Activated naive CD4-positive, alpha-beta T cell treated with anti-CD3 and anti-CD28 coated beads, Interleukin-2, amount 10 ng/mL, durations not matched to agents 7 days and 5 days (primary cell): ENCODE measurements around the gene SLC6A20.

ENCODE experiments used
- CTCF ChIA-PET: fragments of 350-600 bp; sonication (Branson Sonifier 250); formaldehyde crosslinking; loops from one replicate; lab custom pipeline; 2021; ENCODE audit warnings: antibody characterized with exemption; lab: Charles Lee
- DNase-seq: peaks from one replicate; pipeline ENCODE4 v3.0.0-alpha.2; 2020
- H3K27ac Mint-ChIP-seq: one replicate; pipeline ENCODE4 v1.8.0; 2021; ENCODE audit warnings: mild to moderate bottlenecking, moderate library complexity, mixed read lengths
- H3K27me3 Mint-ChIP-seq: one replicate; pipeline ENCODE4 v1.8.0; 2021; ENCODE audit warnings: mild to moderate bottlenecking, mixed read lengths
- H3K36me3 Mint-ChIP-seq: one replicate; pipeline ENCODE4 v1.8.0; 2021; ENCODE audit warnings: mixed read lengths
- H3K4me1 Mint-ChIP-seq: one replicate; pipeline ENCODE4 v1.8.0; 2021; ENCODE audit warnings: mixed read lengths
- H3K4me3 Mint-ChIP-seq: one replicate; pipeline ENCODE4 v1.8.0; 2021; ENCODE audit warnings: mild to moderate bottlenecking, moderate library complexity, mixed read lengths
- H3K9me3 Mint-ChIP-seq: one replicate; pipeline ENCODE4 v1.8.0; 2021; ENCODE audit warnings: mixed read lengths

The SLC6A20 gene

DNA sequence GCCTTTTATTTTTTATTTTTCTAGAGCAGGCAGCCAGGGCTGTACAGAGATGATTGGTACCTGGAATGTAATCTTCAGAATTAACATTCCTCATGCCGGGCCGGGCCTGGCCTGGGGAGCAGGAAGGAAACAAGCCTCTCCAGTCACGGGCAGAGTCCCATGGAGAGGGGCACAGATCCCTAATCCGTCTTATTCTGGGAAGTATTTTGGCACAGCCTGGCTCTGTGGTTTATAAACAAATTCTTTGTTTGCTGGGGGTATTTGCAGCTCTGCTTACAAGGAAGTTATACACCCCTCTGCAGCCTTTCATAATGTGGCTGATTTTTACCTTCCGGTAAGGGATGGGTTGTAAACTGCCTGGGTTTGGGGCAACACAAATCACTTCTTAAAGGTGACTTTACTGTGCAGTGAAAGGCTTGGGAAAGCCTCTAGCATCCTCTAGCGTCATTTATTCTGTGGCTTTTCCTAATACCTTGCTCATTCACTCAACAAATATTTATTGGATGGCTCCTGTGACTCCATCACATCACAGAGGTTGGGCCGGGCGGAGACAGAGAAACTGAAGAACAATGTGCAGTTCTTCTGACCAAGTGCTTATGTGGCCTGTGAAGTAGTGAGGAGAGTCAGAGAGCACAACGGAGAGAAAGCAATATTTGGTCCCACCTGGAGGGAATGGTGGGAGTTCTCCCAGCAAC, 2.7 kb downstream of the SLC6A20 start:
- Mint-ChIP-seq H3K4me1 (peaks cover 10% of the 10 kb centered on the region), H3K9me3 (peaks cover 9% of the 10 kb centered on the region), H3K36me3 (peaks cover 3% of the 10 kb centered on the region), H3K27me3 (peaks cover 88% of the 10 kb centered on the region), H3K27ac (no peak overlapping the region), H3K4me3 (no peak overlapping the region)
- CTCF ChIA-PET, result no interaction called here
- no peak for DNase-seq

DNA sequence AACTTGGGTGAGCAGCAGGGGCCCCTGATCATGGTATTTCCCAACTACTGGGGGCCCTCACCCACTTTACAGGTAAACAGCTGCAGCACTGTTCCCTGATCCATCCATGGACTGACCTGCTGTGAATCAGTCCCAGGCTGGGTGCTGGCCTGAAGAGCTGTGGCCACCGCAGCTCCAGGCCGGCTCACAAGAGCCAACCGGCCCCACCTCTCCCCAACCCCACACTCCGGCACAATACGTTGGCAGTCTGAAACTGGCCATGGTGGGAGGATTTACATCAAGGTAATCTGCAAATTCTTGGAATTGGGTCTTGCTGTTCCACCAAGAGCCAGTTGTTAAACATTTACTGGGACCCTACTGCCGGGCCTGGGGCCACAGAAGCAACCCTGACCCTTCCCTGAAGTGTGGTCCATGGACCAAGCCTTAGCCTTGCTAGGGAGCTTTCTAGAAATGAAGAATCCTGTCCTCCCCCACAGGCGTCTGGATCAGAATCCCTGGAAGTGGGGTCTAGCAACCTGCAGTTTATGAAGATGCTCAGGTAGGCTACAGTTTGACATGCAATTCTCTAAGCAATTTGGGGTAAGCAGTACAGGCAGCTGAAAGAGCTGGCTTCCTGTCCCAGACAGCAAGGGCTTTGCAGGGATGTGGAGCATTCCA, 3.7 kb downstream of the SLC6A20 start:
- Mint-ChIP-seq H3K9me3 (peaks cover 9% of the 10 kb centered on the region), H3K4me1 (peaks cover 10% of the 10 kb centered on the region), H3K27me3 (peaks cover 83% of the 10 kb centered on the region), H3K27ac (no peak overlapping the region), H3K4me3 (no peak overlapping the region), H3K36me3 (peaks cover 3% of the 10 kb centered on the region)
- DNase-seq, result no peak
- CTCF ChIA-PET, result interaction anchor here (0.6 kb wide), 1 partner anchor 283 kb away, joined by 3 read pairs; no protein-coding TSS in a partner anchor

- CTCF ChIA-PET, result no interaction called here
- peaks cover 83% of the 10 kb centered on the region for H3K27me3 Mint-ChIP-seq
Measured at GRCh38 chr3:45792036-45792435, 4.3 kb downstream of the SLC6A20 start.

GRCh38 chr3:45790596-45790995, 5.7 kb downstream of the SLC6A20 start:
- CTCF ChIA-PET, result no interaction called here
- H3K4me3 Mint-ChIP-seq, result no peak overlapping the region
- no peak overlapping the region for H3K27ac Mint-ChIP-seq
- H3K4me1 Mint-ChIP-seq, result peaks cover 4% of the 10 kb centered on the region
- peaks cover 81% of the 10 kb centered on the region for H3K27me3 Mint-ChIP-seq
- H3K9me3 Mint-ChIP-seq, result peaks cover 9% of the 10 kb centered on the region
- H3K36me3 Mint-ChIP-seq, result peaks cover 3% of the 10 kb centered on the region
- DNase-seq, result no peak

More at GRCh38 chr3:45792036-45792435, 4.3 kb downstream of the SLC6A20 start:
- Mint-ChIP-seq H3K27ac (no peak overlapping the region), H3K4me1 (peaks cover 10% of the 10 kb centered on the region), H3K9me3 (peaks cover 9% of the 10 kb centered on the region), H3K36me3 (peaks cover 3% of the 10 kb centered on the region), H3K4me3 (no peak overlapping the region)
- no peak for DNase-seq

DNA sequence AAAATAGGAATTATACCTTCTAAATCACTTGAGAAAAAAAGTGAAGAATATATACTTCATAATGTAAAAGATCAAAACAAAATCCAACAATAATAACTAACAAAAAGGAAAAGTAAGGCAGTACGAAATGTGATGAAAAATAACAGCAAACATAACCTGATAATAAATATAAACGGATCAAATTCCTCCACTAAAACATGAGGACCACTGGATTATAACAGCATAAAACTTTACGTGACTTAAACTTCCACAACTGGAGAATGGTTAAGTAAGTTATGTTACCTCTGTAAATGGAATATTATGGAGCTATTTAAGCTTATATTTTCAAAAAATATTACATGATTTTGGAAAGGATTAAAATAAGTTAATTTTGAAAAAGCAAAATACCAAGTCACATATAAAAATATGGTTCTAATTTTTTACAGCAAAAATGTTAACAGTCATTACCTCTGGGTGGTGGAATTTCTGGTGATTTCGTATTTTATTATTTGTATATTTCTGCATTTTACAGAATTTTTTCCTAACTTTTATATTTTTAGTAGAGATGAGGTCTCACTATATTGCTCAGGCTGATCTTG, 7.0 kb downstream of the SLC6A20 start:
- peaks cover 2% of the 10 kb centered on the region for H3K36me3 Mint-ChIP-seq
- no peak for DNase-seq
- peaks cover 9% of the 10 kb centered on the region for H3K9me3 Mint-ChIP-seq
- no peaks in the 10 kb centered on the region for H3K4me1 Mint-ChIP-seq
- no peak overlapping the region for H3K27ac Mint-ChIP-seq
- no peak overlapping the region for H3K4me3 Mint-ChIP-seq
- CTCF ChIA-PET, result no interaction called here
- H3K27me3 Mint-ChIP-seq, result peaks cover 80% of the 10 kb centered on the region

- no peak for DNase-seq
- peaks cover 62% of the 10 kb centered on the region for H3K27me3 Mint-ChIP-seq
- peaks cover 9% of the 10 kb centered on the region for H3K9me3 Mint-ChIP-seq
- peaks cover 2% of the 10 kb centered on the region for H3K36me3 Mint-ChIP-seq
- H3K27ac Mint-ChIP-seq, result no peak overlapping the region
- no peak overlapping the region for H3K4me3 Mint-ChIP-seq
- no peaks in the 10 kb centered on the region for H3K4me1 Mint-ChIP-seq
- CTCF ChIA-PET, result no interaction called here
Measured at GRCh38 chr3:45787551-45787950, 8.8 kb downstream of the SLC6A20 start.

DNA sequence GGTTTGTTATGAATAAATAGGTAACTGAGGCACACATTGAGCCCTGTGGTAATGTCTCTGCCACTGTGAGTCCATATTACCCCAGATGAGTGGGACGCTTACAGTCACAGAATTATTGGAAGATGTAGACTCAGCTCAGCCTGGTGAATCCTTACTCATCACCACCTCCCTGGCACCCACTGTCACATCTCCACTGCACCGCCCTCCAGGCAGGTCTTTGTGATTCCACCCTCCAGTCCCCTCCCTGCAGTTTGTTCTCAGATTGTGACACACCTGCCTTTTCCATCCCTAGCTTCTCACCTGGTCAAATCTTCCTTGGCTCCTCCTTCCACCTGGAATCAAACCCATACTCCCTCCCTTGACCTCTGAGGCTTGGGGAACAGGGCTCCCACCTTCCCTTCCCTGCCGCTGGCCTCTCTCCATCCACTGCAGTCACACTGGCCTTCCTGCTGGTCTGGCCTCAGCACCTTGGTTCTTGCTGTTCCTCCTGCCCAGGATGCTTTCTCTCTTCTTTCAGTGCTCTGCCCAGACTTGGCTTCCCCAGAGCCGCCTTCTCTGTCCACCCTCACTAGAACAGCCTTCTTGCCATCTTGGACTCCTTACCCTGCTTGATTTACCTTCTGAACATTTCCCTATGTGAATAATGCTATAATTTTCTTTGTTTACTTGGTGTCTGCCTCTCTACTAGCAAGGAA, 9.4 kb downstream of the SLC6A20 start:
- Mint-ChIP-seq H3K4me1 (no peaks in the 10 kb centered on the region), H3K27ac (no peak overlapping the region), H3K4me3 (no peak overlapping the region), H3K36me3 (peaks cover 2% of the 10 kb centered on the region), H3K27me3 (peaks cover 56% of the 10 kb centered on the region), H3K9me3 (peaks cover 9% of the 10 kb centered on the region)
- DNase-seq, result no peak
- CTCF ChIA-PET, result no interaction called here

DNA sequence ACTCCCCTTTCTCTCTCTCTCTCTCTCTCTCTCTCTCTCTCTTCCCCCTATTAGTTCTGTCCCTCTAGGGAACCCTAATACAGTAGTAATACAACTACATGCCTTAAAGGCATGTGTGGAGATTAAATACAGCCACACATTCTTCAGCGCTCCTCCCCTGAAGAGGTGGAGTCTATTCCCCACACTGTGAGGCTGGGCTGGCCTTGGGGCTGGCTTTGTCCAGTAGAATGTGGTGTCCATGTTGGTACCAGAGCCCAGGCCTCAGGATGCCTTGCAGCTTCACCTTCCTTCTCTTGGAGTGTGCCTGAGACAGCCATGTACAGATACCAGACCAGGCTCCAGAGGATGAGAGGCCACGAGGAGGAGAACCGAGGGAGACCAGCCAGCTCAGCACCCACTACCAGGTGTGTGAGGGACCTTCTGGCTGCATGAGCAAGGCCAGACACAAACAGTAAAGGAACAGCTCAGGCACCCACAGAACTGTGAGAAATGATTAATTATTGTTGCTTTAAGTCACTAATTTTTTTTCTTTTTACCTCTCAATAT, 10.7 kb downstream of the SLC6A20 start:
- no peak for DNase-seq
- peaks cover 9% of the 10 kb centered on the region for H3K9me3 Mint-ChIP-seq
- H3K36me3 Mint-ChIP-seq, result peaks cover 2% of the 10 kb centered on the region
- H3K27me3 Mint-ChIP-seq, result peaks cover 46% of the 10 kb centered on the region
- no peaks in the 10 kb centered on the region for H3K4me1 Mint-ChIP-seq
- no peak overlapping the region for H3K27ac Mint-ChIP-seq
- H3K4me3 Mint-ChIP-seq, result no peak overlapping the region
- CTCF ChIA-PET, result no interaction called here

DNA sequence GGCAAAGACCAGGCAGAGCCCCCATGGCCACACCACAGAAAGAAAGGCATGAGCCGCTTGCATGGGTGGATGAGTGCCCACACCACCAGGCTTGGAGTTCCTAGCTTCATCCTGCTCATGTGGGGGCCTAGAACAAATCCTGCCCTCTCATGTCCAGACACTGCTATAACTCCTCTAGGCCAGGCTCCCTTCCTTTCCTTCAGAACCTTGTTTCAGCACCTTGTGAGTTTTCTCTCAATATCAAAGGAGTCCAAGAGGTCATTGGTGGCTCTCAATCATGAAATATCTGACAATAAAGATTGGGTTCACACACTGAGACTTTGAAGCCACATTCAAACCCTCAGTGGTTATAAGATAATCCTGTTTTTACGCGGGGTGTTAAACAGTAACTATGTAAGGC, 12.7 kb downstream of the SLC6A20 start:
- H3K27me3 Mint-ChIP-seq, result peaks cover 43% of the 10 kb centered on the region
- peak; percentile 4 for DNase-seq
- CTCF ChIA-PET, result interaction anchor here (0.7 to 1.4 kb wide), 2 partner anchors 146 to 296 kb away, joined by 3 read pairs; no protein-coding TSS in a partner anchor
- no peak overlapping the region for H3K4me3 Mint-ChIP-seq
- no peaks in the 10 kb centered on the region for H3K4me1 Mint-ChIP-seq
- H3K9me3 Mint-ChIP-seq, result no peaks in the 10 kb centered on the region
- no peak overlapping the region for H3K27ac Mint-ChIP-seq
- H3K36me3 Mint-ChIP-seq, result no peaks in the 10 kb centered on the region

DNA sequence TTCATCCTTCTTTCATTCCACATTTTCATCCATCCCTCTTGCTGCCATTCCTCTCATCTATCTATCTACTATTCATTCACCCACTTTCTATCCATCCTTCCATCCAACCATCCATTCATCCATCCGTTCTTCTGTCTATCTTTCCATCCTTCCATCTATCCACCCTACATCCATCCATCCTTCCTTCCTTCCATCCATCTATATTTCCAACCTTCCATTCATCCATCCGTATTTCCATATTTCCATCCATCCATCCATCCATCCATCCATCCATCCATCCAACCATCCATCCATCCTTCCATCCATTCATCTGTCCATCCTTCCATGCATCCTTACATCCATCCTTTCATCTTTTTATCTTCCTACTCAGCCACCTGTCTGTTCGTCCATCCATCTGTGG, 14.0 kb downstream of the SLC6A20 start:
- no peak for DNase-seq
- Mint-ChIP-seq H3K4me1 (no peaks in the 10 kb centered on the region), H3K36me3 (no peaks in the 10 kb centered on the region), H3K27me3 (peaks cover 45% of the 10 kb centered on the region), H3K27ac (no peak overlapping the region), H3K4me3 (no peak overlapping the region), H3K9me3 (no peaks in the 10 kb centered on the region)
- CTCF ChIA-PET, result no interaction called here

DNA sequence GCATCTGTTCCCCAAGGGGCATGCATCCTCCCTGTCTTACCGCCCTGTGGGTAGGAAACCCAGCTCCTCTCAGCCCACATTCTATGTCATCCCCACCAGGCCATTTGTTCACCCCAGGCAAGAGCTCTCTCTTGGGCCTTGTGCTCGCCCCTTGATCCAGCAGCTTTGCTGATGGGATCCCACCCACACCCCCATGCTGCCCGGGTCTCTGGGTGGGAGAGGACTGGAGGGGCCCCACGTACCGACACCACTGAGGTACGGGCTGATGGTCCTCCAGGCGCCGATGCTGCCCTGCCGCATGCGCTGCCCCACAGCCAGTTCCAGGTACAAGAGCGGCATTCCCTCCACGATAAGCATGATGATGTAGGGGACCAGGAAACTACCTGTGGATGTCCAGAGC, 14.5 kb downstream of the SLC6A20 start:
- Mint-ChIP-seq H3K27ac (no peak overlapping the region), H3K9me3 (no peaks in the 10 kb centered on the region), H3K4me3 (no peak overlapping the region), H3K36me3 (no peaks in the 10 kb centered on the region), H3K27me3 (peaks cover 45% of the 10 kb centered on the region), H3K4me1 (no peaks in the 10 kb centered on the region)
- CTCF ChIA-PET, result no interaction called here
- peak; percentile 6 for DNase-seq

- Mint-ChIP-seq H3K4me3 (no peak overlapping the region), H3K27me3 (peaks cover 46% of the 10 kb centered on the region), H3K4me1 (no peaks in the 10 kb centered on the region), H3K36me3 (no peaks in the 10 kb centered on the region), H3K9me3 (no peaks in the 10 kb centered on the region), H3K27ac (no peak overlapping the region)
- DNase-seq, result peak; percentile 11
- CTCF ChIA-PET, result no interaction called here
Measured at GRCh38 chr3:45781271-45781670, 15.1 kb downstream of the SLC6A20 start.

GRCh38 chr3:45779746-45780735, 16.3 kb downstream of the SLC6A20 start:
- Mint-ChIP-seq H3K36me3 (no peaks in the 10 kb centered on the region), H3K4me1 (no peaks in the 10 kb centered on the region), H3K27ac (no peak overlapping the region), H3K9me3 (no peaks in the 10 kb centered on the region), H3K27me3 (peaks cover 46% of the 10 kb centered on the region), H3K4me3 (no peak overlapping the region)
- CTCF ChIA-PET, result no interaction called here
- DNase-seq, result peak; percentile 5
